Transverse colon (tissue), 4 donors: ENCODE data around the gene KSR1. TPM values are rescaled to one million over a fixed set of nuclear protein-coding genes. Genes with fewer than 3 reads are reported as not detected.

Experiments
- DNase-seq: peaks from one replicate; pipeline ENCODE4 v3.0.0-alpha.2; 2019
- H3K27ac ChIP-seq, 4 donors: fragments of 200-600 bp; sonication (generic); 2 replicates each; pipeline ENCODE4 v1.5.1; 2016 to 2018; ENCODE audit warnings: inconsistent platforms in 4 of 4
- H3K27me3 ChIP-seq: fragments of 200-600 bp; sonication (generic); 2 replicates; pipeline ENCODE4 v1.5.1; 2017; ENCODE audit warnings: inconsistent platforms
- H3K36me3 ChIP-seq, 4 donors: fragments of 200-600 bp; sonication (generic); 2 replicates each; pipeline ENCODE4 v1.5.1; 2017 to 2019; ENCODE audit warnings: inconsistent platforms in 4 of 4
- H3K4me1 ChIP-seq, 4 donors: fragments of 200-600 bp; sonication (generic); 2 replicates each; pipeline ENCODE4 v1.5.1; 2017 to 2020; ENCODE audit warnings: inconsistent platforms in 4 of 4
- H3K4me3 ChIP-seq, 4 donors: fragments of 200-600 bp; sonication (generic); 1 replicate in 1 of 4; 2 replicates in 3 of 4; pipeline versions ENCODE4 v1.5.1 to v1.6.1; 2017 to 2019; ENCODE audit warnings: inconsistent platforms in 4 of 4
- H3K9me3 ChIP-seq, 2 donors: fragments of 200-600 bp; sonication (generic); 2 replicates each; pipeline ENCODE4 v1.5.1; 2017 to 2019; ENCODE audit warnings: inconsistent platforms in 2 of 2
- CTCF ChIP-seq, 5 experiments: fragments of 200-600 bp in 3 of 5; fragments of 450-650 bp in 2 of 5; sonication (generic) in 3 of 5; IDR thresholded peaks; 1 replicate in 2 of 5; 2 replicates in 3 of 5; pipeline ENCODE4 v1.5.1; 2016 to 2017; ENCODE audit warnings: antibody characterized with exemption in 5 of 5, inconsistent platforms in 3 of 5, mild to moderate bottlenecking in 2 of 5, moderate library complexity in 1 of 5
- EP300 ChIP-seq: sonication (generic); formaldehyde crosslinking; IDR thresholded peaks from one replicate; pipeline ENCODE4 v1.6.1; 2017; ENCODE audit warnings: antibody characterized with exemption, low read depth
- POLR2A ChIP-seq: fragments of 450-650 bp; IDR thresholded peaks from one replicate; pipeline ENCODE4 v1.6.1; 2016; ENCODE audit warnings: antibody characterized with exemption, mild to moderate bottlenecking, moderate library complexity
- POLR2AphosphoS5 ChIP-seq, 3 donors: sonication (generic); formaldehyde crosslinking; IDR thresholded peaks; one replicate each; pipeline ENCODE4 v1.6.1; 2016; ENCODE audit warnings: antibody characterized with exemption in 3 of 3
- WGBS, 2 donors: methylation state at CpG; one replicate each; pipeline ENCODE4 v1.1.5; 2018; ENCODE audit warnings: low coverage in 1 of 2; 5-methylcytosine and 5-hydroxymethylcytosine counted together
- in situ Hi-C, 4 donors: fragments of 200-750 bp; cut with MboI; loops; one replicate each; pipeline versions ENCODE4 v1.15.0 to v1.15.1; 2017; ENCODE audit warnings: low sequenced_read_pairs in 3 of 4, low pct_ligation_motif_present in 1 of 4, low pct_unique_long_range_greater_than_20kb in 1 of 4
- intact Hi-C: fragments of 100-400 bp; cut with DNase I; formaldehyde crosslinking; loops from one replicate; pipeline ENCODE4 v1.15.1; 2023; ENCODE audit warnings: low total_unique reads
- total RNA-seq, 4 donors: library from RNA; depleted of rRNA; stranded (reverse); fragments of >200 nt; gene quantifications; one replicate each; pipeline ENCODE4 v1.1.0, GENCODE V29; 2016

Gene KSR1
- total RNA-seq, 4 donors from 2014 or later: 8.2 to 55.7 (median 30.9) TPM

GRCh38 chr17:27496437-27496943 lies 40.2 kb downstream of the KSR1 start:
- TF ChIP-seq CTCF (IDR thresholded peaks at IDR 0.05) (no peak), POLR2A (no peak), EP300 (no peak), POLR2AphosphoS5 (IDR thresholded peaks at IDR 0.05) (no peak)
- peaks cover 16 to 32% (median 23%) of the 10 kb centered on the region in 4 donors for H3K4me1 ChIP-seq
- intact Hi-C loops: no loop called here
- no peaks in the 10 kb centered on the region for H3K36me3 ChIP-seq
- in situ Hi-C loops: loop anchor here in 2 of 4 donors (10.0 to 25.0 kb wide), 2 partner anchors 91 to 98 kb away; no protein-coding TSS in a partner anchor
- no peaks in the 10 kb centered on the region for H3K9me3 ChIP-seq
- H3K27me3 ChIP-seq: no peaks in the 10 kb centered on the region
- no peak overlapping the region for H3K27ac ChIP-seq
- no peak overlapping the region for H3K4me3 ChIP-seq
- no peak for DNase-seq
- WGBS, 2 donors: 58 to 72% methylated on average over 2 to 7 of the region's 7 CpGs

GRCh38 chr17:27496971-27497370 lies 40.7 kb downstream of the KSR1 start:
- no peaks in the 10 kb centered on the region for H3K27me3 ChIP-seq
- 75 to 87% methylated on average over 7 to 9 of the region's 9 CpGs for WGBS, 2 donors
- H3K4me3 ChIP-seq: no peak overlapping the region
- intact Hi-C loops (no loop called here), in situ Hi-C loops (loop anchor here in 2 of 4 donors (10.0 to 25.0 kb wide), 2 partner anchors 90 to 98 kb away; no protein-coding TSS in a partner anchor)
- TF ChIP-seq POLR2AphosphoS5 (IDR thresholded peaks at IDR 0.05) (no peak), CTCF (IDR thresholded peaks at IDR 0.05) (no peak), POLR2A (no peak), EP300 (no peak)
- H3K9me3 ChIP-seq: no peaks in the 10 kb centered on the region
- H3K4me1 ChIP-seq: peaks cover 16 to 32% (median 23%) of the 10 kb centered on the region in 4 donors
- no peak for DNase-seq
- H3K36me3 ChIP-seq: no peaks in the 10 kb centered on the region
- H3K27ac ChIP-seq: no peak overlapping the region

GRCh38 chr17:27497696-27498095 lies 41.4 kb downstream of the KSR1 start:
- Histone ChIP-seq H3K27me3 (no peaks in the 10 kb centered on the region), H3K9me3 (no peaks in the 10 kb centered on the region), H3K27ac (no peak overlapping the region), H3K4me3 (no peak overlapping the region), H3K4me1 (peaks cover 16 to 35% (median 23%) of the 10 kb centered on the region in 4 donors), H3K36me3 (no peaks in the 10 kb centered on the region)
- WGBS, 2 donors: 85 to 100% methylated on average over 1 to 5 of the region's 5 CpGs
- DNase-seq: no peak
- in situ Hi-C loops (loop anchor here in 2 of 4 donors (10.0 to 25.0 kb wide), 2 partner anchors 90 to 97 kb away; no protein-coding TSS in a partner anchor), intact Hi-C loops (no loop called here)
- no peak for TF ChIP-seq EP300
- TF ChIP-seq POLR2A: no peak
- no peak for TF ChIP-seq POLR2AphosphoS5 (IDR thresholded peaks at IDR 0.05)
- no peak for TF ChIP-seq CTCF (IDR thresholded peaks at IDR 0.05)

- no peaks in the 10 kb centered on the region for H3K27me3 ChIP-seq
- DNase-seq: no peak
- H3K4me1 ChIP-seq: peaks cover 17 to 30% (median 21%) of the 10 kb centered on the region in 4 donors
- no peaks in the 10 kb centered on the region for H3K9me3 ChIP-seq
- intact Hi-C loops (no loop called here), in situ Hi-C loops (loop anchor here in 2 of 4 donors (10.0 to 25.0 kb wide), 2 partner anchors 89 to 96 kb away; no protein-coding TSS in a partner anchor)
- H3K36me3 ChIP-seq: no peaks in the 10 kb centered on the region
- no peak overlapping the region for H3K4me3 ChIP-seq
- TF ChIP-seq CTCF (IDR thresholded peaks at IDR 0.05) (no peak), POLR2AphosphoS5 (IDR thresholded peaks at IDR 0.05) (no peak), POLR2A (no peak), EP300 (no peak)
- WGBS, 2 donors: 92 to 100% methylated on average over 3 to 8 of the region's 8 CpGs
- no peak overlapping the region for H3K27ac ChIP-seq
Observed at GRCh38 chr17:27498615-27499309, 42.5 kb downstream of the KSR1 start.
